ENCODE data around the gene TUG1.

Gene TUG1

DNA sequence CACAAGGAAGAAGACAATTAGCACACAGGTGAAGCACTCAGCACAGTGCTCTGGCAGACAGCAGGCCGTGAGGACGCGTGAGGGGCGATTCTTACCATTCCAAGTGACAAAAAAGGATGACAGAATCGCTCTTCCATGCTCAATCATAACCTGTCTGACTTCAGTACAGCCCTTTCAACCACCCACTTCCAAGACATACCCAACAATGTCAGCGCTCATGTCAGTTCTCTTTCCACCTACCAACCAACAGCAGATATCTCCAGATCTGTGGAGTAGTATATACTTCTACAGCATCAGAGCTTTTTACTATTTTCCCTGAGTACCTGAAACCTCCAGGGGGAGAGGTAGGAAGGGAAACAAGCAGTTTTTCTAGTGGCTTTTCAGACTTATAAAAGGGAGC, 40.7 kb upstream of the TUG1 start:
- Histone ChIP-seq H3K27me3 (no peaks in the 10 kb centered on the region), H3K4me1 (no peaks in the 10 kb centered on the region), H3K27ac (no peak overlapping the region), H4K20me1 (peaks cover 0 to 77% (median 18%) of the 10 kb centered on the region in 11 experiments; a peak in 9 of 22 replicates), H3K4me2 (no peak overlapping the region), H3K9ac (no peak overlapping the region), H3K36me3 (peaks cover 84 to 98% (median 95%) of the 10 kb centered on the region in 11 experiments), H3K4me3 (no peak overlapping the region), H3K9me3 (replicated peaks in 1 of 11) (no peaks in the 10 kb centered on the region)
- no peak for TF ChIP-seq Cebpa-rat (IDR thresholded peaks at IDR 0.05)

GRCh38 chr22:30930228-30930627, 38.8 kb upstream of the TUG1 start:
- peaks cover 99 to 100% (median 100%) of the 10 kb centered on the region in 11 experiments for H3K36me3 ChIP-seq

GRCh38 chr22:30931541-30932300, 37.3 kb upstream of the TUG1 start:
- no peaks in the 10 kb centered on the region for H3K9me3 ChIP-seq (replicated peaks in 1 of 11)
- TF ChIP-seq Cebpa-rat (IDR thresholded peaks at IDR 0.05) = no peak
- no peak overlapping the region for H3K27ac ChIP-seq
- H3K27me3 ChIP-seq = no peaks in the 10 kb centered on the region
- H4K20me1 ChIP-seq = peaks cover 0 to 72% (median 17%) of the 10 kb centered on the region in 11 experiments; a peak in 9 of 22 replicates
- peaks cover 98 to 100% (median 100%) of the 10 kb centered on the region in 11 experiments for H3K36me3 ChIP-seq
- H3K4me3 ChIP-seq = no peak overlapping the region
- no peaks in the 10 kb centered on the region for H3K4me1 ChIP-seq
- H3K4me2 ChIP-seq = no peak overlapping the region
- H3K9ac ChIP-seq = no peak overlapping the region

More at GRCh38 chr22:30930228-30930627, 38.8 kb upstream of the TUG1 start:
- H3K27me3 ChIP-seq = no peaks in the 10 kb centered on the region
- TF ChIP-seq Cebpa-rat (IDR thresholded peaks at IDR 0.05) = no peak
- H3K4me1 ChIP-seq = no peaks in the 10 kb centered on the region
- H4K20me1 ChIP-seq = peaks cover 0 to 77% (median 17%) of the 10 kb centered on the region in 11 experiments; a peak in 9 of 22 replicates
- H3K4me3 ChIP-seq = no peak overlapping the region
- H3K4me2 ChIP-seq = no peak overlapping the region
- no peak overlapping the region for H3K27ac ChIP-seq
- H3K9me3 ChIP-seq (replicated peaks in 1 of 11) = no peaks in the 10 kb centered on the region
- no peak overlapping the region for H3K9ac ChIP-seq

GRCh38 chr22:30932661-30933060, 36.4 kb upstream of the TUG1 start:
- H3K4me1 ChIP-seq = no peaks in the 10 kb centered on the region
- peaks cover 0 to 69% (median 14%) of the 10 kb centered on the region in 11 experiments; a peak in 10 of 22 replicates for H4K20me1 ChIP-seq
- H3K36me3 ChIP-seq = peaks cover 98 to 100% (median 100%) of the 10 kb centered on the region in 11 experiments
- no peak overlapping the region for H3K9ac ChIP-seq
- H3K4me2 ChIP-seq = no peak overlapping the region
- no peaks in the 10 kb centered on the region for H3K27me3 ChIP-seq
- TF ChIP-seq Cebpa-rat (IDR thresholded peaks at IDR 0.05) = no peak
- no peak overlapping the region for H3K27ac ChIP-seq
- H3K9me3 ChIP-seq (replicated peaks in 1 of 11) = no peaks in the 10 kb centered on the region
- no peak overlapping the region for H3K4me3 ChIP-seq

- H3K4me1 ChIP-seq = no peaks in the 10 kb centered on the region
- no peak overlapping the region for H3K27ac ChIP-seq
- H3K9me3 ChIP-seq (replicated peaks in 1 of 11) = no peaks in the 10 kb centered on the region
- no peaks in the 10 kb centered on the region for H3K27me3 ChIP-seq
- no peak overlapping the region for H3K4me2 ChIP-seq
- H4K20me1 ChIP-seq = peaks cover 0 to 64% (median 17%) of the 10 kb centered on the region in 11 experiments; a peak in 10 of 22 replicates
- peaks cover 98 to 100% (median 100%) of the 10 kb centered on the region in 11 experiments for H3K36me3 ChIP-seq
- no peak for TF ChIP-seq Cebpa-rat (IDR thresholded peaks at IDR 0.05)
- no peak overlapping the region for H3K9ac ChIP-seq
- no peak overlapping the region for H3K4me3 ChIP-seq
Observed at GRCh38 chr22:30933457-30933856, 35.6 kb upstream of the TUG1 start.

DNA sequence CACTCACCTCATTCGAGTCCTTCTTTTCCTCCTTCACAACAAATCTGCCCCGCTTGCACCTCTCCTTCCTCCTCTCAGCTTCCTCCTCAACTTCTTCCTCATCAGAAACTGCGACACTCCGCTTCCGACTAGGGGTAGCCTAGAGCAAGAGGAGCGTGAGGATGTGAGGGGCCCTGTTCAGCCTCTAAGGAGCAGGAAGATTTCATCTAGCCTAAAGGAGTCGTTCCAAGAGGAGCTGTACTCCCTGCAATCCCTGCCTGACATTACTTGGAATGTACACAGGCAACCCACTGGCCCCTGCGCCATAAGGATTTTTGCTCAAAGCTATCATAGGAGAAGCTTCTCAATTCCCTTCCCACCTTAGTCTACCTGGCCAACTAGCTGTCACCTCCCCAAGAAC, 35.0 kb upstream of the TUG1 start:
- Histone ChIP-seq H4K20me1 (peaks cover 0 to 59% (median 17%) of the 10 kb centered on the region in 11 experiments; a peak in 10 of 22 replicates), H3K27me3 (no peaks in the 10 kb centered on the region), H3K4me3 (no peak overlapping the region), H3K4me1 (no peaks in the 10 kb centered on the region), H3K36me3 (peaks cover 98 to 100% (median 100%) of the 10 kb centered on the region in 11 experiments), H3K4me2 (no peak overlapping the region), H3K27ac (no peak overlapping the region), H3K9me3 (replicated peaks in 1 of 11) (no peaks in the 10 kb centered on the region), H3K9ac (no peak overlapping the region)
- no peak for TF ChIP-seq Cebpa-rat (IDR thresholded peaks at IDR 0.05)

DNA sequence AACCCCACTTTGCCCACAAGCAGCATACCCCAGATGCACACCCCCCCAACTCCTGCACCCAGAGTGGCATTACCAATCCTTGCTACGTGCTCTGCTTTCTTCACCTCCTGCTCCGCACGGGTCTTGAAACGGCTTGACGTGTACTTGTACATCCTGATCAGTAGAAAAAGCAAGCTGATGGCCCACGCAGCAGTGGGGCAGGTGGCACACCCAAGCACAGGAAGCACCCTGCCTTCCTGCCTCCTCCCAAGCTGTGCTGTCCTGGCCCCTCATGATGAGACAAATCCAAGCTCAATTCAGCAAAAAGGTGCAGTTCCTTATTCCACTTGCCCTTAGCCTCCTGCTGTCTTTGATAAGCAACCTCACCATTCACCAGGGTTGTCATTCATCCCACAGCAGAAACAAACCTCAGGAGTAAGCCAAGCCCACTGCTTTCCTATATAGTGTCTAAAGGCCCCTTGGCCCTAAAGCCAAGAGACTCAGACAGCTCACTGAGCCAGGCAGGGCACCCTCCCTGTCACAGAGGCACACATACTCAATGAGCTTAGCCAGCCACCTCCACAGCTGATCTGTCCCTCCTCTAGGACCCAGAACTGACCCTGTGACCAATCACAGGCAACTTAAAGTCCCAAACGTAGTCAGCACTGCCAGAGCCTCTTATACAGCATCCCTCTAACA, 28.2 kb upstream of the TUG1 start:
- TF ChIP-seq Cebpa-rat (IDR thresholded peaks at IDR 0.05) = no peak
- H3K4me3 ChIP-seq = no peak overlapping the region
- H3K9ac ChIP-seq = no peak overlapping the region
- H3K9me3 ChIP-seq (replicated peaks in 1 of 11) = no peaks in the 10 kb centered on the region
- peaks cover 99 to 100% (median 100%) of the 10 kb centered on the region in 11 experiments for H3K36me3 ChIP-seq
- H3K27me3 ChIP-seq = no peaks in the 10 kb centered on the region
- H3K27ac ChIP-seq = no peak overlapping the region
- H4K20me1 ChIP-seq = peaks cover 0 to 57% (median 8%) of the 10 kb centered on the region in 11 experiments; a peak in 10 of 22 replicates
- H3K4me2 ChIP-seq = no peak overlapping the region
- H3K4me1 ChIP-seq = peaks cover 0 to 6% (median 0%) of the 10 kb centered on the region in 10 experiments; a peak in 3 of 20 replicates

DNA sequence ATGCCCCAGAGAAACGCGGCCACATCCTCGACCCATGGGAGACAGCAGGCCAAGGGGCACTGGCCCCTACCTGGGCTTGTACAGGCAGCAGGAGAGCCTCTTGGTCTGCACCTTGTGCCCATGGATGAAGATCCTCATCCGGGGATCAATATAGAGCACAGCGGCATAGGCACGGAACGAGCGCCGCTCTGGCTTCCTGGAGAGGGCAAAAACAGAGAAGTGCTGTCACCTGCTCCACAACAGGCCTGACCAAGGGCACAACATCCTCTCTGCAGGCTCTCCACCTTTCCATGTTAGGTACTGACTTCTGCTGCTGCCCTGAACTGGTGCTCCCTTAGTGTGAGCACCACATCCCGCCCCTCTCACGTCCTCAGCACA, 27.7 kb upstream of the TUG1 start:
- Histone ChIP-seq H3K27me3 (no peaks in the 10 kb centered on the region), H3K4me2 (no peak overlapping the region), H4K20me1 (peaks cover 0 to 61% (median 8%) of the 10 kb centered on the region in 11 experiments; a peak in 10 of 22 replicates), H3K9ac (no peak overlapping the region; a peak in 1 of 22 replicates), H3K4me1 (peaks cover 0 to 6% (median 2%) of the 10 kb centered on the region in 10 experiments; a peak in 5 of 20 replicates), H3K4me3 (no peak overlapping the region), H3K27ac (no peak overlapping the region), H3K9me3 (replicated peaks in 1 of 11) (no peaks in the 10 kb centered on the region), H3K36me3 (peaks cover 100% of the 10 kb centered on the region in 11 experiments)
- TF ChIP-seq Cebpa-rat (IDR thresholded peaks at IDR 0.05) = no peak

DNA sequence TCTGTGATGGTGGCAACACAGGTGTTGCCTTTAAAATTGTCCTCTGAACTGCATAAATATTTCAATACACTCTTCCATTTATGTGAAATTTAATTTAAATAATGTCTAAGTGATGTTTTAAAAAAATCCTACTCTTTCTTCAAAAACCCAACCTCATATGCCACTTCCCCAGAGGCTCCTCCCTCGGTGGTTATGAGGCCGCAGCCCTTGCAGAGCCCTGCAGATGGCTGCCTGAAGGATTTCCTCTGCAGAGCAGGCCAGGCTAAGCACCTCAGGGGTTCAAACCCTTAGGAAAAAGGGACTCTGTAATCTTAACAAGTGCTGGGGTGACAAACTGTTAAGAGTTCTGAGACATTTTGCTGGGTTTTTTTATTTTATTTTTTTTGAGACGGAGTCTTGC, 25.7 kb upstream of the TUG1 start:
- H4K20me1 ChIP-seq = peaks cover 0 to 64% (median 9%) of the 10 kb centered on the region in 11 experiments; a peak in 11 of 22 replicates
- H3K36me3 ChIP-seq = peaks cover 96 to 100% (median 99%) of the 10 kb centered on the region in 11 experiments
- no peak for TF ChIP-seq Cebpa-rat (IDR thresholded peaks at IDR 0.05)
- H3K9me3 ChIP-seq (replicated peaks in 1 of 11) = no peaks in the 10 kb centered on the region
- no peaks in the 10 kb centered on the region for H3K27me3 ChIP-seq
- H3K4me2 ChIP-seq = no peak overlapping the region
- H3K27ac ChIP-seq = no peak overlapping the region
- H3K4me1 ChIP-seq = peaks cover 0 to 7% (median 2%) of the 10 kb centered on the region in 10 experiments; a peak in 5 of 20 replicates
- H3K9ac ChIP-seq = no peak overlapping the region
- no peak overlapping the region for H3K4me3 ChIP-seq
